Caco-2 (cell line): ENCODE data around the gene PTK6. TPM values are rescaled to one million over a fixed set of nuclear protein-coding genes. Genes with fewer than 3 reads are reported as not detected.

ENCODE experiments used
- BruUV-seq: library from RNA; stranded (reverse); fragments of 400-500 nt; replicated peaks from 2 replicates; lab custom pipeline; 2021; lab: Mats Ljungman, UMichigan
- CTCF ChIA-PET: fragments of 300-600 bp; sonication (Branson Sonifier 250); formaldehyde crosslinking; loops from one replicate; lab custom pipeline; 2022; ENCODE audit warnings: antibody characterized with exemption; lab: Charles Lee
- POLR2A ChIA-PET: fragments of 300-600 bp; sonication (Branson Sonifier 250); formaldehyde crosslinking; loops from one replicate; lab custom pipeline; 2022; ENCODE audit warnings: antibody characterized with exemption; lab: Charles Lee
- DNase-seq, 2 experiments: peaks; one replicate each; pipeline versions ENCODE4 v3.0.0 to v3.0.0-alpha.2; 2020 to 2022
- H3K27me3 ChIP-seq: replicated peaks from 2 replicates; pipeline ENCODE4 v1.6.0; 2011; ENCODE audit warnings: low read length; ENCODE audit not compliant: control insufficient read depth, insufficient read depth
- H3K36me3 ChIP-seq: 2 replicates; pipeline ENCODE4 v1.5.1; 2011; ENCODE audit warnings: low read length; ENCODE audit not compliant: control insufficient read depth, insufficient read depth
- H3K4me1 ChIP-seq: fragments of 250-450 bp; sonication (Bioruptor Pico); 2 replicates; pipeline ENCODE4 v1.5.1; 2020; ENCODE audit warnings: mild to moderate bottlenecking
- H3K4me3 ChIP-seq: 2 replicates; pipeline ENCODE4 v1.5.1; 2011; ENCODE audit warnings: low read depth, mild to moderate bottlenecking, control low read depth, low read length
- H3K9me3 ChIP-seq: fragments of 250-450 bp; sonication (Bioruptor Pico); 2 replicates; pipeline ENCODE4 v1.5.1; 2020; ENCODE audit warnings: mild to moderate bottlenecking, moderate library complexity
- H3K27ac Mint-ChIP-seq: one replicate; pipeline ENCODE4 v1.8.0; 2022; ENCODE audit warnings: mixed read lengths; ENCODE audit not compliant: unreplicated experiment
- H3K27me3 Mint-ChIP-seq: one replicate; pipeline ENCODE4 v1.8.0; 2022; ENCODE audit warnings: mixed read lengths; ENCODE audit not compliant: insufficient read depth, unreplicated experiment
- H3K36me3 Mint-ChIP-seq: one replicate; pipeline ENCODE4 v1.8.0; 2022; ENCODE audit warnings: mild to moderate bottlenecking, mixed read lengths; ENCODE audit not compliant: insufficient read depth, unreplicated experiment
- H3K4me1 Mint-ChIP-seq: one replicate; pipeline ENCODE4 v1.8.0; 2022; ENCODE audit warnings: low read depth, mixed read lengths; ENCODE audit not compliant: unreplicated experiment
- H3K4me3 Mint-ChIP-seq: one replicate; pipeline ENCODE4 v1.8.0; 2022; ENCODE audit warnings: mild to moderate bottlenecking, moderate library complexity, mixed read lengths; ENCODE audit not compliant: unreplicated experiment
- H3K9me3 Mint-ChIP-seq: one replicate; pipeline ENCODE4 v1.8.0; 2022; ENCODE audit warnings: mixed read lengths; ENCODE audit not compliant: unreplicated experiment
- CTCF ChIP-seq, 2 experiments: fragments of 200-600 bp in 1 of 2; IDR thresholded peaks; 1 replicate in 1 of 2; 2 replicates in 1 of 2; pipeline versions ENCODE4 v1.5.1 to v1.8.0; 2011 to 2022; ENCODE audit warnings: antibody characterized with exemption in 1 of 2, control low read depth in 1 of 2, inconsistent platforms in 1 of 2, low read depth in 1 of 2, low read length in 1 of 2, mild to moderate bottlenecking in 1 of 2, moderate library complexity in 1 of 2; ENCODE audit not compliant: insufficient read depth in 1 of 2, severe bottlenecking in 1 of 2, unreplicated experiment in 1 of 2
- intact Hi-C: fragments of 100-400 bp; cut with micrococcal nuclease; formaldehyde crosslinking; loops from one replicate; pipeline ENCODE4 v1.10.0; 2022; ENCODE audit not compliant: unreplicated experiment
- total RNA-seq: library from RNA; stranded (reverse); gene quantifications from 2 replicates; pipeline ENCODE4 v1.2.3, GENCODE V29; 2022

PTK6 gene
- total RNA-seq, 1 experiment from 2014 or later, result 0.64 TPM

DNA sequence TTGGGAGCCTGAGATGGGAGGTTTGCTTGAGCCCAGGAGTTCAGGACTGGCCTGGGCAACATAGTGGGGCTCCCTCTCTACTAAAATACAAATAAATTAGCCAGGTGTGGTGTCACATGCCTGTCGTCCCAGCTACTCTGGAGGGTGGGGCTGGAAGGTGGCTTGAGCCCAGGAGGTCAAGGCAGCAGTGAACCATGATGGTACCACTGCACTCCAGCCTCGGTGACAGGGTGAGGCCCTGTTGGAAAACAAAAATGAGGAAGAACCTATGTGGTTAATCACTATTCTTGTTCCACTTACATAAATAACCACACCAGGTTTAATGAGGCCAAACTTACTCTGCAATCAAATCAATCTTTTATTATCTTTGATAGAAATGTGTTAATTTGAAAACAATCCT, 11.2 kb downstream of the PTK6 start:
- TF ChIP-seq CTCF (IDR thresholded peaks at IDR 0.05; ENCODE audit: insufficient read depth in 1 of 2, low read depth in 1 of 2, low read length in 1 of 2, severe bottlenecking in 1 of 2, unreplicated experiment in 1 of 2), result no peak
- Mint-ChIP-seq H3K27ac (no peak overlapping the region), H3K9me3 (no peaks in the 10 kb centered on the region), H3K27me3 (no peaks in the 10 kb centered on the region), H3K36me3 (peaks cover 83% of the 10 kb centered on the region), H3K4me3 (no peak overlapping the region), H3K4me1 (no peaks in the 10 kb centered on the region)
- H3K4me3 ChIP-seq, result no peak overlapping the region
- ChIA-PET POLR2A (interaction anchor here (0.6 to 0.8 kb wide), 2 partner anchors 208 to 431 kb away, joined by 3 to 10 read pairs; no protein-coding TSS in a partner anchor), CTCF (interaction anchor here (0.7 to 1.0 kb wide), 2 partner anchors 11 to 49 kb away, joined by 3 read pairs; partner anchors contain the start of gene PTK6)
- BruUV-seq, result no TSS peak
- no peaks in the 10 kb centered on the region for H3K27me3 ChIP-seq
- H3K9me3 ChIP-seq, result peaks cover 17% of the 10 kb centered on the region
- H3K4me1 ChIP-seq, result peaks cover 18% of the 10 kb centered on the region
- peak in 1 of 2 experiments; percentile 66 for DNase-seq
- H3K36me3 ChIP-seq, result peaks cover 19% of the 10 kb centered on the region
- intact Hi-C loops, result no loop called here

DNA sequence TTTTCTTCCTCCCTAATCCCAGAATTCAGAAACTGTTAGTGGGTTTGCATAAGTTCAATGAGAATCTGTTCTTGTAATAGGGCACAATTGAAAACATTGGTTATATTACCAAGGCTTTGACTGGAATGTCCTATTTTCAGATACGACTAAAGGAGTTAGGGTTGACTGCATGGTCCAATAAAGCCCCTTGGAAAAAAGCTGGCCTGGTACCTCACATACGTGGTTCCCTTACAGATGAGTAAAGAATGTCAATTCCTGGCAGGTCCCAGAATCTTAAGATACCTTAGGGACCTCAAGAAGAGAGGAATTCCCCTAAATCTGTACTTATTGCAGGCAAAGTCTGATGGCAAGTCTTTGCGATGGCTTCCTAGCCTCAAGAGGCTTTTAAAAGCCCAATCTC, 12.0 kb downstream of the PTK6 start:
- H3K27ac Mint-ChIP-seq, result no peak overlapping the region
- H3K4me3 ChIP-seq, result no peak overlapping the region
- peaks cover 10% of the 10 kb centered on the region for H3K4me1 ChIP-seq
- peaks cover 85% of the 10 kb centered on the region for H3K36me3 Mint-ChIP-seq
- peaks cover 19% of the 10 kb centered on the region for H3K36me3 ChIP-seq
- H3K27me3 Mint-ChIP-seq, result no peaks in the 10 kb centered on the region
- ChIA-PET CTCF (interaction anchor here (0.6 to 1.0 kb wide), 2 partner anchors 12 to 30 kb away, joined by 3 to 4 read pairs; partner anchors contain the start of gene PTK6), POLR2A (interaction anchor here (0.8 kb wide), 1 partner anchor 432 kb away, joined by 3 read pairs; no protein-coding TSS in a partner anchor)
- no TSS peak for BruUV-seq
- no peak for TF ChIP-seq CTCF (IDR thresholded peaks at IDR 0.05; ENCODE audit: insufficient read depth in 1 of 2, low read depth in 1 of 2, low read length in 1 of 2, severe bottlenecking in 1 of 2, unreplicated experiment in 1 of 2)
- H3K9me3 ChIP-seq, result peaks cover 17% of the 10 kb centered on the region
- no peaks in the 10 kb centered on the region for H3K9me3 Mint-ChIP-seq
- H3K4me1 Mint-ChIP-seq, result no peaks in the 10 kb centered on the region
- no peak overlapping the region for H3K4me3 Mint-ChIP-seq
- intact Hi-C loops, result no loop called here
- DNase-seq, result no peak
- H3K27me3 ChIP-seq, result no peaks in the 10 kb centered on the region

- BruUV-seq, result no TSS peak
- H3K4me1 Mint-ChIP-seq, result no peaks in the 10 kb centered on the region
- peaks cover 19% of the 10 kb centered on the region for H3K36me3 ChIP-seq
- peak in 1 of 2 experiments; percentile 69 for DNase-seq
- H3K27me3 Mint-ChIP-seq, result no peaks in the 10 kb centered on the region
- CTCF ChIA-PET, result no interaction called here
- H3K4me3 ChIP-seq, result no peak overlapping the region
- no peaks in the 10 kb centered on the region for H3K27me3 ChIP-seq
- peaks cover 17% of the 10 kb centered on the region for H3K9me3 ChIP-seq
- H3K4me3 Mint-ChIP-seq, result peak overlapping the region; percentile 92
- POLR2A ChIA-PET, result interaction anchor here (0.5 to 0.6 kb wide), 2 partner anchors 70 to 435 kb away, joined by 5 to 6 read pairs; no protein-coding TSS in a partner anchor
- H3K4me1 ChIP-seq, result peaks cover 14% of the 10 kb centered on the region
- H3K36me3 Mint-ChIP-seq, result peaks cover 81% of the 10 kb centered on the region
- H3K9me3 Mint-ChIP-seq, result no peaks in the 10 kb centered on the region
- H3K27ac Mint-ChIP-seq, result peak overlapping the region; percentile 95
- no peak for TF ChIP-seq CTCF (IDR thresholded peaks at IDR 0.05; ENCODE audit: insufficient read depth in 1 of 2, low read depth in 1 of 2, low read length in 1 of 2, severe bottlenecking in 1 of 2, unreplicated experiment in 1 of 2)
- intact Hi-C loops, result no loop called here
Measured at GRCh38 chr20:63522981-63523611, 14.1 kb downstream of the PTK6 start.
